Fibroblast of skin of right biceps (primary cell): Measurements from ENCODE around the gene TF.
A peak's percentile ranks its signal among the peaks of the same experiment; 100 is the strongest.

Experiments
- DNase-seq: peaks from one replicate; pipeline ENCODE4 v3.0.0-alpha.2; 2013

The TF gene

DNA sequence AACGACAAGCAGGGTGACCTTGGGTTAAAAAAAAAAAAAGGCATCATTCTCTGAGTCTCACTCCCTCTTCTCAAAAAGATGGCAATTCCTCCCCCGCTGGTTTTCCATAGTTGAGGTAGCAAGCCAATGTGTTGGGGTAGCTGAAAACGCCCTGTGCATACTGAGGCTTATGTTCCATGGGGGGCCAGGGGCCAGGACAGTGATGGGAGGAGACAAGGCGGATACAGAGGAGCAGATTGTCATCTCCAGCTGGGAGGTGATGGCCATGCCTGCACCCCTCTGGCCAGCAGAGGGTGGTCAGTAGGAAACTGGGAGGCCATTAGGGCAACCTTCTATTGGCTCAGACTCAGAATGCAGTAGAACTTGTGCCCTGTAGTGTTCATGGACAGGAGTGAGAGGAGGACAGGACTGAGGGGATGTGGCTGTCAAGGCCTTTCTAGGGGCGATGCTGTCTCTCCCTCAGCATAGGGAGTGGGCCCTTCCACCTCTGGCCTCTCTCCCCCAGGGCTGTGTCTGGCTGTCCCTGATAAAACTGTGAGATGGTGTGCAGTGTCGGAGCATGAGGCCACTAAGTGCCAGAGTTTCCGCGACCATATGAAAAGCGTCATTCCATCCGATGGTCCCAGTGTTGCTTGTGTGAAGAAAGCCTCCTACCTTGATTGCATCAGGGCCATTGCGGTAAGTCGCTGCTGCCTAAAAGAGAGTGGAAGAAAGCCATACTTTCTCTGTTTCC is 1.9 kb downstream of the TF start:
- no peak for DNase-seq

DNA sequence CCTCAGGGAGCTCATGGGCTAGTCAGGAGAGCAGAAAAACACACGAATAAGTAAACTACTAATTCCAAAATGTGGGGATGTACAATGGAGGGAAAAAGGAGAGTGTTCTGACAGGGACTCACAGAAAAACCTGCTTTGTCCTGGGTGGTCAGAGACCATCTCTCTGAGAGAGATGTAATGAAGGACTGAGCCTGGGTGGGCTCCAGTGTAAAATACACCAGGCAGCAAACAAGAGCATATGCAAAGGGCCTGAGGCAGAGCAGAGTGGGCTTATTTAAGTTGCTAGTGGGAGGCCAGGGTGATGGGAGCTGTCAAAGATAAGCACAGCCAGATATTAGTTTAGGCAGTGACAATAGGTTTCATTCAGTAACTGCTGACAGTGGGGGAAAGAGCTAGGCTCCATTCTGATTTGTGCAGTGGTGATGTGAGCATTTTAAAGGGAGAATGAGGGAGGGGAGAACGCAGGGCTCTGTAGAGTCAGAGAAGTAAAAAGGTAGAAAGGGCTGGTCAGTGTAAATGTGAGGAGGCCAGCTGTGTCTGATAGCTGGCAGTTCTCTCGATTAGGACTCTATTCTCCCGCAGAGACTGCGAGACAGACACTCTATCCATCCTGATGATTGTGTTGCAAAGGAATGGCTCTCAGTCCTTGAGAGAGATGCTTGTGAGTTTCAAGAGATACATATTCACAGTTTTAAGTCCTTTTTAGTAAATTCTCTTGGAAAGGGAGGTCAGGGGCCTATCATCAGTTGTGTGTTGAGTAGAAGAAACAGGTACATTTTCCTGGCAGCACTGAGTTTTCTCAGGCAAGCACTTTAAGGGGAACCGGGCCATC is 3.5 kb downstream of the TF start:
- no peak for DNase-seq

DNA sequence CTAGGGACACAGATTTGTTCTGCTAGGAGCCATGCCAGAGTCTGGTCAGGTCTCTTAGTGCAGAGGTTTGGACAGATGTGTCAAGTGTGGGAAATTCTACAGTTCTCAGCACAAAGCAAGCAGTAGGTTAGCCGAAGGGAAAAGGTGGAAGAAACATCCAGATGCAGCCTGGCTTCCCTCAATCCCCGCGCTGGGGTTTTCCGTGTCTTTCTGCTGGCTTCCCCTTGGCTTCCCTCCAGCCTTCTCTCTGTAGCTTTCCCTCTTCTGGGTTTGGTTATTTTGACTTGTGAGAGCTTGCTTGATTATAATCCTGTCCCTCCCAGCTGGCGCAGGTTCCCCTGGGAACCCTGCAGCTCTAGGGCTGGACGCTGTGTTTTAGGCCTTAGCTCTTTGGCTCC is 4.1 kb downstream of the TF start:
- no peak for DNase-seq

DNA sequence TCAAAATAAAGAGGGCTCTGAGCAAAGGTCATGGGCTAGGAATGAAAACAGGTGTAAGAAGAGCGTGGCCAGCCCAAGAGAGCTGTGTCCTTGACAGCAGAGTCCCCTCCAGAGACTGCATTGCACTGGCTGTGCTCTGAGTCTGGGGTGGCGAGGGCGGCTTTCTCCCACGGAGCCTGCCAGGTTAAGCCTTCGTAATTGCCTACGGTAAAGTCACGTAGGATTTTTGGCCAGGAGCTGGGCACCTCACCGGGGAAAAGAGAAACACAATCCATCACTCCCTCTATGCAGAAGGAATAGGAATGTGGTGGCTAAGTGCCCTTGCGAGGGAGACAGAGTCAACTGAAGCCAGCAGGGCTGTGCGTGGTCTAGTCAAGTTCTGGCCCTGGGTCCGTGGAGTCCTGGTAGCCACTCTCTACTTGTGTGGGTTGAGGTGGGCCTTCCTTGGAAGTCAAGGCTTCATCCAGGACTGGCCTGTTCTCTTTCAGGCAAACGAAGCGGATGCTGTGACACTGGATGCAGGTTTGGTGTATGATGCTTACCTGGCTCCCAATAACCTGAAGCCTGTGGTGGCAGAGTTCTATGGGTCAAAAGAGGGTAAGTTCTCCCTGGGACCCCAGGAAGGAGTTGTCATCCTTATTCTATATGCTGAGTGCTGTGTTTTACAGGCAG is 7.0 kb downstream of the TF start:
- DNase-seq, result no peak

DNA sequence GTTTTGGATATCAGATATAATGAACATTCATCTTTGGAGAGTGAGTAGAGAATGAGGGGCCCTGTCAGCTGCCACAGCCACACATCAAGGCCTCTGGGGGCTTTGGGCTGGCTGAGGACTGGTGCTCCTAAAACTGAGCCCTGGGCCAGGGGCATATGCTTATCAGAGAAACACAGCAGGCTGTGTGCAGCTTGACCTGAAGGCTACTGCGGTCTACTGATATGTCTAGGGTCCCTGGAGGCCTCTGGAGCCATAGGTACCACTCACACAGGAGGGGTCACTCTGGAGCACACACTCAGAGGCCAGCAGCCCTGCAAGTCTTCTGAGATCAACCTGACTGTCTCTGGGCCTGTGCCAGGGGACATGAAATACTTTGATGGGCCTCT is 7.6 kb downstream of the TF start:
- DNase-seq, result no peak

DNA sequence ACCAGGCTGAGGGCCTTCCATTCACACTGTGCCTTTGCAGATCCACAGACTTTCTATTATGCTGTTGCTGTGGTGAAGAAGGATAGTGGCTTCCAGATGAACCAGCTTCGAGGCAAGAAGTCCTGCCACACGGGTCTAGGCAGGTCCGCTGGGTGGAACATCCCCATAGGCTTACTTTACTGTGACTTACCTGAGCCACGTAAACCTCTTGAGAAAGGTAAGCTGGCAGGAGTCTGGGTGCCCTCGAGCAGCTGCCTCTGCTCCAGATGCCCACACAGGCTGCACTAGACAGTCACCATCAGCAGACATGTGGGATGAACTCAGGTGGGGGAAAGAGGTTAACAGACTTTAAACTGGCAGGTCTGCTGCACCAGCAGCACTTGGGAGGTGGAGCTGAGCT is 8.3 kb downstream of the TF start:
- DNase-seq, result no peak

DNA sequence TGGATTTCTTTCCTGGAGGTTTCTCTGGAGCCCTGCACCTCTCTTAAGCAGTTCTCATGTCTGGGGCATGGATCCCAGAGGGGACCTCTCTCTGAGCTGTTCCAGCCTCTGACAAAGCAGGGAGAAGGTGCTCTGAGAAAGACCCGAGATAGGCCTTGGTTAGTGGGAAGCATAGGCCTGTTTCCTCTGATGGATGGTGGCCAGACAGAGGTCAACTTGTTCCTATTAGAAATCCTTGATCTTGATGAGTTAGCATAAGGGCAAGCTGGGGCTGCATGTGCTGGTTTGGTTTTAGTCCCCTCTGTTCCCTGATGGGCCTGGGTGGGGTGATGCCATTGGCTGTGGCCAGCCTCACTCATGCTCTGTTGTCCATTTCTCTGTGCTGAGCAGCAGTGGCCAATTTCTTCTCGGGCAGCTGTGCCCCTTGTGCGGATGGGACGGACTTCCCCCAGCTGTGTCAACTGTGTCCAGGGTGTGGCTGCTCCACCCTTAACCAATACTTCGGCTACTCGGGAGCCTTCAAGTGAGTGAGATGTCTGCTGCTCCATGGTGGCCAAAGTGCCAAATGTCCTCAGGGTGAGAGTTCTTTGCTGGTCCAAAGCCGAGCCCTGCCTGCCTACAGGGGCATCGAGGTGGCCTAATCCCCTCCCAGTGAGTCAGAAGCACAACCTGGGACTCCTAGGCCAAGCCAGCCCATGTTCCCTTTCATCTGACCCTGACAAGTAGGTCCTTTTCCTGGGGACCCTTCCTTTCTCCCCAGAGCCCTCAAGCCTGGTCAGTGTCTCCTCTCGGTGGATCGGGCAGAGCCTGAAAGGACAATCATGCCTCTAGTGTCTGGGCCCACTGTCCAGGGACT is 9.0 kb downstream of the TF start:
- DNase-seq, result no peak

DNA sequence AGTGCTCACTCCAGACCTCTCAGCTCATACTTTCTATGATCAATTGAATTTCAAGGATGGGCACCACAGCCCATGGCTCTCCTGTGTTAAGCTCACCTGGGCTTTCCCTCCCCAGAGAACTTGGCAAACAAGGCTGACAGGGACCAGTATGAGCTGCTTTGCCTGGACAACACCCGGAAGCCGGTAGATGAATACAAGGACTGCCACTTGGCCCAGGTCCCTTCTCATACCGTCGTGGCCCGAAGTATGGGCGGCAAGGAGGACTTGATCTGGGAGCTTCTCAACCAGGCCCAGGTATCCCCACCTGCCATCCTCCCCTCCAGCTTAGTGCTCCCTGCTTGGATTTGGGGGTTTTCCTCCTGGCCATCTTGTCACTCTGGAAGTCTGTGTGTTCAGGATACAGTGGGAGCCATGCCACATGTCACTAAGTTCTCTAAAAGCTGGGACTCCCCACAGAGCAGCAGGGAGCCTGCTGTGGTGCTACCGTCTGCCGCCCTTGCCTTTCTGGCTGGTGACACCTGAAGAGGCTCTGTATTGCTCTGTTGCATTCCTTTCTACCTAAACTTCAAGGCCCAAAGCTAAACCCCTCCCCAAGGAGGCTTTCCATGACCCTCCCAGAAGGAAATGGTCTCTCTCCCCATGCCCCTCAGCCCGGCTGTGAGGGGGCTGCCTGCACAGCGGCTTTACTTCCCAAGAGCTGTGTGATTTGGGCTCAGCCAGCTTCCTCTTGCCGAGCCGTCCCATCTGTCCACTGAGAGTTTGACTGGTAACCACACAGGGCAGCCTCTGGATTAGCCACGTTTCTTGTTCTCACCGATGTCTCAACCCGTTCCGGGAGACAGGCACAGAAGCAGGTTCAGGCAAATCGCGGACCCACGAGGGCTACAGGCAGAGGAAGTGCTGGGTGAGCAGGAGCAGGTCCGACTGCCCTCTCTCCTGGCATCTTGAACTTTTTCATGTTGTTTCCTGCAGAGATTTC is 10.8 kb downstream of the TF start:
- no peak for DNase-seq

DNA sequence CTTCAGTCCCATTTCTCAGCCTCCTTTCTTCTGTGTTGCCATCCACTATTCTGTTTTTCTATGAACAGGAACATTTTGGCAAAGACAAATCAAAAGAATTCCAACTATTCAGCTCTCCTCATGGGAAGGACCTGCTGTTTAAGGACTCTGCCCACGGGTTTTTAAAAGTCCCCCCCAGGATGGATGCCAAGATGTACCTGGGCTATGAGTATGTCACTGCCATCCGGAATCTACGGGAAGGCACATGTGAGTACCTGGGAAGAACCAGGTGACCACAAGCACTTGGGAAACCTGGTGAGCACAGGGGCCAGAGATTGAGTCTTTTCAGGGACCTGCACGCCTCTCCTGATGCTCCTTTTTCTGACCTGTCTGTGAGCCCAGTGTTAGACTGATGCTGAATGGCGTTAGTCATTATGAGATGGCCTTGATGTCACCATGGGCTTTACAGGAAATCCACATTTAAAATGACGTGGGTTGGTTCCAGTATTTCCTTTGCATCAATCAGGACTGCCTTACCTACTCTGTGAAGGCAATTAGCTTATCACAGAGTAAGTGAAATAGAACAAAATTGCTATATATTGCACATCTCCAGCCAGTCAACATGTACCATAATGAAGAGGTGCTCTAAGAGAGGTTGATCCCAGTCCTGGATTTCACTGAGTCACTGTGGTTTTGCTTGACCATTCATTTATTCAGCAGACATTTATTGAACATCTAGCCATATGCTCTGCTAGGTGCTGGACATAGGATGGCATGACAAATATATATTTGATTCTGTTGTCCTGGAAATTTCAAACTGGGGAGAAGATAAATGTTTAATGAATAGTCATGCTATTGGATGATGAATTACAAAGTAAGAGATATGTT is 11.7 kb downstream of the TF start:
- DNase-seq, result no peak

DNA sequence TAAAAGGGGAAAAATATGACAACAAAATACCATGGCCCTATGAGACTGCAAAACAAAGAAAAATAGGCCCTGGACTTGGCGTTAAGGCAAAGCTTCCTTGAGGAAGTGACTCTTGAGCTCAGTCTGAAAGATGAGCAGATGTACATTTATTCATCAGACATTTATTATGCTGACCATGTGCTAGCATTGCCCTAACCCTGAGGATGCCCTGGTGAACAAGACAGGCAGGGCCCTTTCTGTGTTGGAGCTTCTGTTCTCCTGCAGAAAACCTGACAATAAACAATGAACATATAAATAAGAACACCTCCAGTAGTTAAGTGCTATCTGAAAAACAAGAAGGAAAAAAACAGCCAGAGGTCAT is 12.4 kb downstream of the TF start:
- DNase-seq, result no peak

DNA sequence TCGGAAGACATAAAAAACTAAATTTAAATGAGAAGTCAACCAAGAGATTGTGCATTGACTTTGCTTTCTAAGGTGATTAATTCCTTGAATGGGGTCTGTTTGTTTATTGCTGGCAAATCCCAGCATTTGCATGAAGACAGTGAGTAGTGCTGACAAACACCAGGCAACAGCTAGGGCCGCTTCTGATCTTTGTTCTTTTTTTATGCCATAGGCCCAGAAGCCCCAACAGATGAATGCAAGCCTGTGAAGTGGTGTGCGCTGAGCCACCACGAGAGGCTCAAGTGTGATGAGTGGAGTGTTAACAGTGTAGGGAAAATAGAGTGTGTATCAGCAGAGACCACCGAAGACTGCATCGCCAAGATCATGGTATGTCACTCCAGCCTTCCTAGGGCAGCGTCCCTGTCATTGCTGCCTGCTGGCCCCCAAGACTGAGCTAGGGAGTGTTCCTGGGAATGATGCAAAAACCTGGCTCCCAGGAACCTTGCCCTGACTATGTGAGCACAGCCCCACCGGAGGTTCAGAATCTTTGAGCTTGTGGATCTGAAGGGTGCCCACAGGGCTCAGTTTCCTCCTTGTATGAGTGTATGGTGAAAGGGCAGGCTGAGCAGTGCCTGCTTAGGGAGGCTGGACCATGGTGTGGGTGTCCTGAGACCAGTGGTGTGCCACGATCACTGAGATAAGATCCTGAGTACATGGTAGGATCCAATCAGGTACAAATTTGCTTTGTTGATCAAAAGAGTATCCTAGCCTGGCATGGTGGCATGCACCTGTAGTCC is 13.0 kb downstream of the TF start:
- no peak for DNase-seq

DNA sequence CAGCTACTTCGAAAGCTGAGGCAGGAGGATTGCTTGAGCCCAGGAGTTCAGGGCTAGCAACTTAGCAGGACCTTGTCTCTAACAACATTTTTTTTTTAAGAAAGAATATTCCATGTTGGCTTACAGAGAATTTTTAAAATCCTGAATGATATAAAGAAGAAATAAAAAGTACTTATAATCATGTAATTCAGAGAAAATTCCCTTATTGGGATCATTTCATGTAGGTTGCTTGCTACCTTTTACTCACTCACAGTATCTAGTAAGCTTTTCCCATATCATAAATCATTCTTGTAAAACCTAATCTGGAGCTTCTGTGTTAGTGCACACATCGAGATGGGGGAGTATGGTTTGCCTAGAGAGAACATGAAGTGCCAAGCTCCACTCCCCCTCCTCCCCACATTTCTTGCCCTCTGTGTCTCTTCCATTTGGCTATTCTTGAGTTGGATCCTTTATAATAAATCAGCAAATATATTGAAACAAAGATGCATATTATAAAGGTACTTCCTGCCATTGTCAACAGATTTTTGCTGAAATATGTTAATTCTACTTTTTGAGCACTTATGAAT is 13.6 kb downstream of the TF start:
- DNase-seq, result no peak

DNA sequence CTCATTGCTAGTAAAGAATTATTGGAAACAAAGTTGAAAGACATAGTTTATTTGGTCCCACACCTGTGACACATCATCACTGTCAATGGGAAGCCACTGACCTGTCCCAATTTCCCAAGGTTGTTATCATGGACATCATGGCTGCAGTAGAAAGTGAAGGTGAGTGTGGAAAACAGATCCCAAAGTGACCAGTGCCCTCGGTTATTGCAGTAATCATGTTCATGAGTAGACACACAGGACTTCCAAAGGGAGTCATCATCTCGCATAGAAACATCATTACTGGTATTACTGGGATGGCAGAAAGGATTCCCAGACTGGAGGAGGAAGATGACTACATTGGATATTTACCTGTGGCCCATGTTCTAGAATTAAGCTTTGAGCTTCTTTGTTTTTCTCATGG is 14.7 kb downstream of the TF start:
- no peak for DNase-seq

DNA sequence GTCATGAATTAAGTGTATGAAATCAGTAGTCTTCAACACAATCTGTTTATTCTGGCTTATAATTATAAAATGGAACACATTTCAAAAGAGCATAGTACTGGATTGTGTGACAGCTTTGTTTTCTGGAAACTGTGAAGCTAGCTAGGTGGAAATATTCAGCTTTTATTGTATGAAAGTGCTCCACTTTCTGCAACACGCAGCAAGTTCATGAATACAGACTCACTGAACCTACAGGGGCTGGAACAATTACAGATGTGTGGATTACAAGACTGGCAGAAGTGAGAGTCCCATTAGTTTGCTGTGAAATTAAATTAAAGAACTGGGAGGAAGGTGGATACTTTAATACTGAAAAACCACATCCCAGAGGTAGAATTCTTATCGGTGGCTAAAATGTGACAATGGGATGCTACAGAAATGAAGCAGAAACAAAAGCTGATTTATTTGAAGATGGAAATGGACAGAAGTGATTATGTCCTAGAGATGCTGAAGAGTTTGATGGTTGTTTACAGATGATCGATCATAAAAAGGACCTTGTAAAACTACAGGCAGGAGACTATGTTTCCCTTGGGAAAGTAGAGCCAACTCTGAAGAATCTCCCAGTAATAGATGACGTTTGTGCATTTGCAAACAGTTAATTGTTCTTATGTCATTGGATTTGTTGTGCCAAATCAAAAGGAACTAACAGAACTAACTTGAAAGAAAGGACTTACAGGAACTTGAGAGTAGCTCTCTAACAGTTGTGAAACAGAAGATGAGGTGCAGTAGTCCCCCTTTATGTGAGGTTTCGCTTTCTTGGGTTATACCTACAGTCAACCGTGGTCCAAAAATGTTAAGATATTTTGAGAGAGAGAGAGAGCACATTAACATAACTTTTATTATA is 15.7 kb downstream of the TF start:
- no peak for DNase-seq

DNA sequence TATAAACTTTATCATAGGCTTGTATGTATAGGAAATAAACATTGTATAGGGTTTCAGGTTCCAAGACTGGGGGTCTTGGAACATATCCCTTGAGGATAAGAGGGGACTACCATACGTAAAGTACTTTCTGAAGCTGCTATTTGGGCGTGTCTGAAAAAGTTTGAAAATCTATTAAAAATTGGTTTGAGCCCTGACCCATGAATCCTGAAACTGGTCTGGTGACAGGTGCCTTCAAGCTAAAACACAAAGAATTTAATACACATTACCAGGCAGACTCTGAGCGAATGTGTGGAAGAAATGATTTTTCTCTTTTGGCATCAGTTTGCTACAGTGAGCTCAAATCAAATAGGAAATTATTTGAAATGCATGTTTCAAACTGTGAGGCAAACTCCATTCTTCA is 16.3 kb downstream of the TF start:
- no peak for DNase-seq

DNA sequence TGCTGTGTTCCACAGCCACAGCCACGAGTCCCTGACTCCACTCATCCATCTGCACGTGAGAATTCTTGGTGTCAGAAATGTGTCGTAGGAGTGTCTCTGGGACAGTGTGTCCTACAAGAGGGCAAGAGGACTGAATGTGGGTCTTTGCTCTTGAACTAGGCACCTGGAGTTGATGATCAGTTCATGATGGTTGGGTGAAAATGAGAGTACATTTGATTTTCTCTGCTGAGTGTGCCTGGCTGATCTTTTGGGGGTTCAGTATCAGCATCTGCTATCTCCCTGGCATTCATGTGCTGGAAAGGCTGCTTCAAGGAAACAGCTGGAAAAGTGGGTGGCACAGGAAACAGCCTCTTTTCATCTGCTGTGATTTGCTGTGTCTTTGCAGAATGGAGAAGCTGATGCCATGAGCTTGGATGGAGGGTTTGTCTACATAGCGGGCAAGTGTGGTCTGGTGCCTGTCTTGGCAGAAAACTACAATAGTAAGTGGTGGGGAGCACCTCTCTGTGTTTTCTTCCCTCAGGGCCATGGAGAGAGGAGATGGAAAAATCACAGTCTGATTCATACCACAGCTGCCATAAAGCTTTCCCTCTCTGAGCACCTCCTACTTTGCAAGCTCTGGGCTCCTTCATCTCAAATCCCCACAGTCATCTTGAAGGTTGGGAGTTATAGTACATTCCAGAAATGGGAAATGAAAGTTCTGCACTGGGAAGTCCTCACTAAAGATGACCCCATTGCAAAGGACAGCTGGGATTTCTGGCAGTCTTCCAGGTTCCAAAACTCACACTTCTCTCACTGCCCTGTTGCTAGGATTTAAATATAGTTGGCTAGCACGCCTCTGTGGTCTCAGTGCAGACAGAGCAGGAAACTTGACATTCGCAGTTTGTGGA is 17.8 kb downstream of the TF start:
- DNase-seq, result peak; percentile 4

DNA sequence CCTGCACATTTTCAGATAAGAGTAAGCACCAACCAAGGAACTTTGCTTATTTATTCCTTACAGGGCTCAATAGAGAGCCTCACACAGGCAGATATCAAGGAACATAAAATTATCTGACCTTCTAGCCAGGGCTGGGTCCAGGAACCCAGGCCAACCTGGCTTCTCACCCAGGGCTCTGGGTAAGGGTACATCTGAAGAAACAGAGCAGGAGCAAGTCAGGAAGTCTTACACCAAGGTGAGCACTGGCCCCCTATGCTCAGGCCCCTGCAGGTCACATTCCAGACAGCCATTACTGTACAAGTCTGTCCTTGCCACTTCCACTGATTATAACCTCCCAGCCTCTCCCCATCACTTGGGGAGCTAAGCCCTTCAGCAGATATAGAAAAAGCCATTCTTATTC is 19.1 kb downstream of the TF start:
- no peak for DNase-seq

DNA sequence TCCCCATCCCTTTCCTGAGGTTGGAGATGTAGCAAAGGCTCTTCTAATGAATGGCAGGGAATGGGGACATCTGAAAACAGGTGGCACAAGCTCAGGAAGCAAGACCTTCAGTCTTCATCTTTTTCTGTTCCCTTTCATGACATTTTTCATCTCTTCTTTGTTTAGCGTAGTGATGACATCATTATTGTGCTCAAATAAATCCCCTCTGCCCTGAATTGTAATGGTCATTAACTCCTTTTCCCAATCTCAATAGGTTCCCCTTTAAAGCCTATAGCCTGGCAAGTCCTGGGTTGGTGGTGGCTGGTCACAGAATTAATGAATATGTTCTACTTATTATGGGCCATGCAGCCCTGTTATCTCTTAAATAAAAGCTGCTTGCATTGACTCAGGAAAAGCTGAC is 21.4 kb downstream of the TF start:
- DNase-seq, result no peak
